SIG-M5 treated with dmso at 0.1 percent for 504 hours (cell line): ENCODE results near the gene ZNFX1.

Experiments
- DNase-seq: peaks from one replicate; lab custom pipeline; 2025; ENCODE audit not compliant: unreplicated experiment; lab: John Stamatoyannopoulos, UW

ZNFX1 gene

GRCh38 chr20:49279677-49280462 lies 2.0 kb upstream of the ZNFX1 start:
- DNase-seq = peak; percentile 72

- no peak for DNase-seq
Measured at GRCh38 chr20:49278818-49279676, 1.2 kb upstream of the ZNFX1 start.

- DNase-seq = no peak
Measured at GRCh38 chr20:49277786-49278035, 146 bp downstream of the ZNFX1 start.

- no peak for DNase-seq
Measured at GRCh38 chr20:49276961-49277785, 684 bp downstream of the ZNFX1 start.

- peak; percentile 86 for DNase-seq
Measured at GRCh38 chr20:49276161-49276960, 1.5 kb downstream of the ZNFX1 start.

GRCh38 chr20:49275636-49276035 lies 2.2 kb downstream of the ZNFX1 start:
- no peak for DNase-seq

GRCh38 chr20:49275216-49275615 lies 2.6 kb downstream of the ZNFX1 start:
- DNase-seq = no peak

- no peak for DNase-seq
Measured at GRCh38 chr20:49273696-49274277, 4.1 kb downstream of the ZNFX1 start.

GRCh38 chr20:49272654-49273053 lies 5.2 kb downstream of the ZNFX1 start:
- no peak for DNase-seq

- no peak for DNase-seq
Measured at GRCh38 chr20:49270736-49271135, 7.1 kb downstream of the ZNFX1 start.

- no peak for DNase-seq
Measured at GRCh38 chr20:49270177-49270576, 7.7 kb downstream of the ZNFX1 start.

GRCh38 chr20:49268600-49269365 lies 9.1 kb downstream of the ZNFX1 start:
- DNase-seq = no peak

GRCh38 chr20:49267327-49267726 lies 10.5 kb downstream of the ZNFX1 start:
- no peak for DNase-seq

- DNase-seq = no peak
Measured at GRCh38 chr20:49262444-49262843, 15.4 kb downstream of the ZNFX1 start.

GRCh38 chr20:49261173-49261572 lies 16.7 kb downstream of the ZNFX1 start:
- DNase-seq = no peak

GRCh38 chr20:49260218-49260617 lies 17.6 kb downstream of the ZNFX1 start:
- no peak for DNase-seq

GRCh38 chr20:49259799-49260198 lies 18.1 kb downstream of the ZNFX1 start:
- DNase-seq = no peak

GRCh38 chr20:49259284-49259683 lies 18.6 kb downstream of the ZNFX1 start:
- DNase-seq = no peak

- no peak for DNase-seq
Measured at GRCh38 chr20:49256261-49256660, 21.6 kb downstream of the ZNFX1 start.
